GM21367 (cell line): ENCODE results near the gene MTERF1.

ENCODE experiments used
- ATAC-seq: cut with Tn5 transposase; IDR thresholded peaks from one replicate; pipeline ENCODE4 v1.9.1; 2021; ENCODE audit not compliant: unreplicated experiment

Gene MTERF1

DNA sequence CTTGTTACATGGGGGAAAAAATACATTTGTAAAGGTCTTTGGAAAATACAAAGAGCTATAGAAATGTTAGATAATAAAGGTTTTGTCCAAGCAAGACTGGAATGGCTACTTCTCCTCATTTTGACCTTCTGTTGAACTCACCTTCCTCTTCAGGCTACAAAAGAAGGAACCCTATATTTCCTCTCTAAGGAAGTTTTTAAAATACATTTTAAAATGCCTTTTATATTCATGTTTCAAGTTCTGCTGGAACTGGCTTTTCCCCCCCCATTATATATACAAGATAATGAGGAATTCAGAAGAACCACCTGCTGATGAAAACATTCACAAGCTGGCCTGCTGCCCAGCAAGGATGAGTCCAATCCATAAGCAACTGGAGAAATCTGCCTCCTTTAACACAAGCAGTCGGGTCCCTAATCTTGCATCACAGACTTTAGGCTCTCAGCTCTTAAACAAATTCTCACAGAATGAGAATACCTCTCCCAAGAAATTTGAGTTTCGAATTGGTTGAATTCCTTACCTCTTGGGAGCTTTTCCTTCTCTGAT lies 44.6 kb downstream of the MTERF1 start:
- no peak for ATAC-seq

DNA sequence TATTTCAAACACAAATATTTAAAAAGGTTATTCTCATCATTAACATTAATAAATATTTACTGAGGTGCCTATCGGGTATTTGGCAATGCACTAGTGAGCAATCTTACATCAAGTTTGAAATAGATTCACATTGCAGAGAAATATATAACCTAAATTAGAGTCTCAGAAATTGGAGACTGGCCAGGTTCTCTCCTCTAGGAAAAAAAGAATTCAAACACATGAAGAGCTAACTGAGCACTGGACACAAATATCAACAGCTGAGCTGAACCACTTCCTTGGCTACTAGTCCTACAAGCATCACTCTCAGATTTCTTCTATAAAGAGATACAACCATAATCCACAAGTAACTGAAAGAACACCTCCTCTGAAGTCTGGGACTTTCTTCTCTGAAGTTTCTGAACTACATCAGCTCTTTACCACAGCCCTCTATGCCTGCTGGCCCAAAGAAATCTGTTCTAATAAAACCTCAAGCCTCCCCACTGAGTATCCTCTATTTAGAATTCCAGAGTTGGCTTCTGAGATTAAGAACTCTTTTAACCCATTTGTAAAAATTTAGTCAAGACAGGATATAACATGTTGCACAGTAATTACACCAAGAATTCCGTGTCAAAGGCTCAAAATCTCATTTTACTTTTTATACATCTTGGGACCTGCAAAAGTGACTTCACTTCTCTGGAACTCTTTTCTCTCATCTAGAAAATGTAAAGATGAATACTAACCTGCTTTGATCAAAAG lies 45.2 kb downstream of the MTERF1 start:
- ATAC-seq: no peak

GRCh38 chr7:91832493-91833045 lies 47.9 kb downstream of the MTERF1 start:
- ATAC-seq: no peak

- ATAC-seq: no peak
These were observed 53.3 kb downstream of the MTERF1 start for GRCh38 chr7:91827169-91827568.

DNA sequence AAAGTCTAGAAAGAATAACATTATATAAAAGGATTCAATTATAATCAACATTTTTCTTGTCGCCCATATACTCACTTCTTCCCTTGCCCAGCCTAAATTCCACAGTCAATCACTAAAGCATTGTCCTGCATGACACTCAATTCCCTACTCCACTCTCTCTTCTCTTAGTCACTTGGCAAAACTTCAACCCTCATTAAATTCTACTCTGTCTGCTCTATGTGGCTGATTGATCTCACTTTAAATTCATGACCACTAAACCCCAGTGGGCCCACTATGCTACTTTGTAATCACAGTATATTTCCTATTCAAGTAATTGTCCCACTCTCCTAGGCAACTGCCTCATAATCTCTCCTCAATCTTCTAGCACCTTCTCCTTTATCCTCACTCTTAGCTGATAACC lies 54.1 kb downstream of the MTERF1 start:
- no peak for ATAC-seq

DNA sequence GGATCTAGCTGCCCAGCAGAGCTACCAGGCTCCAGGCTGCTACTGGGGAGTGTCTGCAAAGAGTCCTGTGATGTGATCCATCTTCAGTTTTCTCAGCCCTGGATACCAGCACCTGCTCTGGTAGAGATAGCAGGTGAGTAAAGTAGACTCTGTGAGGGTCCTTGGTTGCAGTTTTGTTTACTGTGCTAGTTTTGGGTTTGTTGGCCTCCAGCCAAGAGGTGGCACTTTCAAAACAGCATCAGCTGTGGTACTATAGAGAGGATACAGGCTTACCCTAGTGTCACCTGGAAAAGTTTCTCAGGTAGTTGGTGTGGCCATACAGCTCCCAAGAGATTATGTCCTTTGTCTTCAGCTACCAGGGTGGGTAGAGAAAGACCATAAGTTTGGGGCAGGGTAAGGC lies 56.3 kb downstream of the MTERF1 start:
- ATAC-seq: no peak
